Rectal smooth muscle tissue (tissue), 1 donor: Measurements from ENCODE around the gene TUBE1.

Experiments
- H3K27ac ChIP-seq: one replicate; pipeline ENCODE4 v1.7.0; 2013; ENCODE audit warnings: low read depth, low read length, inconsistent platforms
- H3K27me3 ChIP-seq: one replicate; pipeline ENCODE4 v1.7.0; 2013; ENCODE audit warnings: low read length; ENCODE audit not compliant: control insufficient read depth, insufficient read depth
- H3K36me3 ChIP-seq: one replicate; pipeline ENCODE4 v1.7.0; 2013; ENCODE audit warnings: low read length; ENCODE audit not compliant: control insufficient read depth, insufficient read depth
- H3K4me1 ChIP-seq: one replicate; pipeline ENCODE4 v1.7.0; 2013; ENCODE audit warnings: low read length; ENCODE audit not compliant: control insufficient read depth, insufficient read depth
- H3K4me3 ChIP-seq: one replicate; pipeline ENCODE4 v1.7.0; 2013; ENCODE audit warnings: low read length
- H3K9ac ChIP-seq: one replicate; pipeline ENCODE4 v1.7.0; 2013; ENCODE audit warnings: low read length

TUBE1 gene

DNA sequence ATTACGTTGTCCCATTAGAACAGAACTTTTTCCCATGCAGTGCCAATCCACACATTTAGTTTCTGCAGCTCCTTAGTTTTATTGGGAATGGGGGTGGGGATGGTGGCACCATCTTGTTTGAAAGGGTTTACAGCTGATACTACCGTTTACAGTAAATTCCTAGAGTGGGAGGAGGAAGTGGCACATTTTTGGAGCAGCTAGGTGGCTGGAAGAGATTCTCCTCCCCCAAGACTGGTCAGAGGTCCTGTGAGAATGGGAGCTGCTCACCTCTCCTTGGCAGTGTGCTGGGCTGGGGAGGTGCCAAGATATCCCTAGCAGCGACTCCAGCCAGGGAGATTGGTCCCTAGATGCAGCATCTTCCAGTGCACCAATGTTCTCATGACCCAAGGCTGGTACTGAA is 45.7 kb downstream of the TUBE1 start:
- no peak overlapping the region for H3K27ac ChIP-seq
- no peak overlapping the region for H3K4me3 ChIP-seq

DNA sequence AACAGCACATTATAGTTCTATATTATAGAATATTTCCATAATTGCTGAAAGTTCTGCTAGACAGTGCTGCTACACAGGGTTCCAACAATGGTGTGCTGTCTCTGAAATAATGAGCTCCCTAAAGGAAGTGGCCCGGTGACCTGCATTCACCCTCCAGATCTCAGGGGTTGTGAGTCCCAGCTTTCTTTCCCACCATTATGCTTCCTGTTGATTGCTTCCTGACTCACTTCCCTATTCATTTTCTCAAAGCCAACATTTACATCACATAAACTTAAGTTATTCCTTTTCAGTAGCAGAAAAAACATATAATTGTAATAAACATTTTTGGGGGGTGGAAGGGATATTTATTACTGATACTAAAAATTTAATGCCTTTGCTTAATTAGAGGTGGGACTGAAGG is 46.3 kb downstream of the TUBE1 start:
- Histone ChIP-seq H3K9ac (no peak overlapping the region), H3K4me1 (peaks cover 15% of the 10 kb centered on the region), H3K27ac (no peak overlapping the region), H3K27me3 (peaks cover 2% of the 10 kb centered on the region), H3K36me3 (no peaks in the 10 kb centered on the region), H3K4me3 (no peak overlapping the region)

More for the DNA sequence above, 45.7 kb downstream of the TUBE1 start:
- Histone ChIP-seq H3K27me3 (peaks cover 2% of the 10 kb centered on the region), H3K4me1 (peaks cover 15% of the 10 kb centered on the region), H3K36me3 (no peaks in the 10 kb centered on the region), H3K9ac (no peak overlapping the region)

DNA sequence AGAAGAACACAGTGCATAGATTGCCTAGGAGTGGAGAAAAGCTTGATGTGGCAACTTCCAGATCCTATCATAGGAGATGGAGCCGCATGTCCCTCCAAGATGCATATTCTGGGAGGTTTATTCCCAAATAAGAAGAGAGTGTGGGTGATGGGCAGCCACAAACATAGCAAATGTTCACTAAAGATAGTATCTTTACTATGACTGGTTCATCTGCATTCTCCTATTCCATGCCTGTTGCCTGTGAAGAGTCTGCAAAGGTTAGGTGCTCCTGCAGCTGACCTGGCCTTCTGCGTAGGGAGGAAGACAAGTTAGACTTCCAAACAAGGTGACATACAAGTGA is 47.9 kb downstream of the TUBE1 start:
- Histone ChIP-seq H3K4me3 (no peak overlapping the region), H3K9ac (no peak overlapping the region), H3K27me3 (peaks cover 2% of the 10 kb centered on the region), H3K36me3 (no peaks in the 10 kb centered on the region), H3K27ac (no peak overlapping the region), H3K4me1 (peaks cover 11% of the 10 kb centered on the region)

DNA sequence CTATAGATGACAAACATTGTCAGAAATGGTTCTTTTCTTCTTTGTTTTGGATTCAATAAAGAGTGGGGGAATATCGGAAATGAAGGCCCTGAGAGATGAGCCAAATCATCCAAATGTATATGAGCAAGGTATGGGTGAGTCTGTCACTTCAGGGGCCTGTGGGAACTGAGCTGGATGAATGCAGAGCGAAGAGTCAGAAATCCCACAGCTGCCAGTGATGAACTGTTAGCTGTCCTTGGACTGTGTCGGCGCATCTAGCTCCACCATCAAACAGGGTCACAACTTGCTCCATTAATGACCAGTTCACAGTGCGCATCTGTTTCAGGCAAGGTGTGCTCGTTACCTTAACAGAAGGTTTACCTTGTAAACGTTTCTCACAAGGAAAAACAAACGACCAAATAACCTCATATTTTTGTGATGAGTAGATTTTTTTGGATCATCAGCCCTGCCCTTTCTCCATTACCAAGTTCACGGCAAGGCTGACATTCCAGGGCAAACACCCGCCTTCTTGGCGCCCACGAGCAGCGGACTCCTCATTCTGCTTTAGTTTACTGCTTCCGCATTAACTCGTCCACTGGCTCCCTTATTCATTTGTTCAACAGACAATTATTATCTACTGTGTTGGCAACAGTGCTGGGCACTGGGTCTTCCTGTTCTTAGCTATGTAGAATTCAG is 48.4 kb downstream of the TUBE1 start:
- H3K27ac ChIP-seq: no peak overlapping the region
- no peak overlapping the region for H3K4me3 ChIP-seq
- H3K36me3 ChIP-seq: no peaks in the 10 kb centered on the region
- no peak overlapping the region for H3K9ac ChIP-seq
- peaks cover 2% of the 10 kb centered on the region for H3K27me3 ChIP-seq
- H3K4me1 ChIP-seq: peaks cover 6% of the 10 kb centered on the region

DNA sequence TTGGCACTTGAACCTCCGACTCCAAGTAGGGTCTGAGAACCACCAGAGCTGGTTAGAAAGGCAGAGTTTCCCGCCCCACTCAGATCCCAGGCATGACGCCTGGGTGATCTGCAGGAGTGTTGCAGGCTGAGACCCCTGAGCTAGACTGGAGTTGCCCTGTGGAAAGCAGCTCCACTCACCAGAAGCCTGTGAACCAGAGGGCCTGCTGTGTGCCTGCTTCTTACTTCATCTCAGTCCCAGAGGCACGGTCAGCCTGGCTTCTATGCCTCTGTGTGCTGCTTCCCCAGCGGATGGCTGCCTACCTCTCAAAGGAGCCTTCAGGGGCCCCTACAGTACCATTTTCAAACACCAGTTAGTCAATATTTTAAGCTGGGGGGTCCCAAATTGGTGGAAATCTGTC is 49.0 kb downstream of the TUBE1 start:
- Histone ChIP-seq H3K27ac (no peak overlapping the region), H3K27me3 (peaks cover 2% of the 10 kb centered on the region), H3K4me3 (no peak overlapping the region), H3K4me1 (peaks cover 5% of the 10 kb centered on the region), H3K9ac (no peak overlapping the region), H3K36me3 (no peaks in the 10 kb centered on the region)

DNA sequence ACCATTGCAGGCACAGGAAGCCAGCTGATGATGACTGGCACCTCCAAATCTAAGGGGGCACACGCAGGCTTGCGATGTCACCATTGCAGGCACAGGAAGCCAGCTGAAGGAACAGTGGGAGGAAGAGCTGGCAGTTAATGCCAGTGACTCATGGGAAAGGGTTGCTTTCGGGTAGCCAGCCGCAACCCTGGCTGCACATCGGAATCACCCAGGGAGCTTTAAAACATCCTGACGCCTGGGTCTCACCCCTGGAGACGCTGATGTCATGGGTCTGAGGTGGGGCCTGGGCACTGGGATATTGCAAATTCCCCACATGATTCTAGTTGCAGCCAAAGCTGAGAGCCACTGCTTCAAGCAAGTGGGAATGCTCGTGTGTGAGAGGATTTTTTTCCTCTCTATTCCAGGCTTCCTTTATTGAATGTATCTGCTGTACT is 49.5 kb downstream of the TUBE1 start:
- Histone ChIP-seq H3K36me3 (no peaks in the 10 kb centered on the region), H3K4me1 (peaks cover 5% of the 10 kb centered on the region), H3K9ac (no peak overlapping the region), H3K27me3 (peaks cover 2% of the 10 kb centered on the region), H3K4me3 (no peak overlapping the region), H3K27ac (no peak overlapping the region)

DNA sequence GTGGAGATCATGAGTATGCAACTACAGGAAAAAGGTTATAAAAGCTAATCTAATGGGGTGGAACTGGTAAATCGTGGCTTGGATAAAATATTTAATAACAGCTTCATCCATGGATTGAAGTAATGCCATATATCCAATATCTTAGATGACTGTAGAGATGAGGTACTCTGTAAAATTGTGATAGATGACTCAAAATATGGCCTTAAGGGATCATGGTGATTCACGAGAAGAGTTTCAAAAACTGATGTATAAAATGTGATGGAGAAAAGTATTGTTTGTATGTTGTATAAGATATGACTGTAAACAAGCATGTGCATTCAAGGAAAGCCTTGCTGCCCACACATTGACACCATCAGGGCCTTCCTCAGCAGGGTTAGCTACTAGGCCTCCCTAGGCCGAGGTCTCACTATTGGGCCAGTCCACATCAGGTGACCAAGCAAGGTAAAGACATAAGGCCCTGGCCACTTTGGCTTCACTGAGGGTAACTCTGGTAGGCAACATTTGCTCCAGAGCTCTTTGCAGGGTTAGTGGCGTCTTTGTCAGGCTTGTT is 51.1 kb downstream of the TUBE1 start:
- H3K4me3 ChIP-seq: no peak overlapping the region
- no peaks in the 10 kb centered on the region for H3K36me3 ChIP-seq
- peaks cover 5% of the 10 kb centered on the region for H3K4me1 ChIP-seq
- no peak overlapping the region for H3K9ac ChIP-seq
- peak overlapping the region; percentile 40 for H3K27ac ChIP-seq
- peaks cover 2% of the 10 kb centered on the region for H3K27me3 ChIP-seq

DNA sequence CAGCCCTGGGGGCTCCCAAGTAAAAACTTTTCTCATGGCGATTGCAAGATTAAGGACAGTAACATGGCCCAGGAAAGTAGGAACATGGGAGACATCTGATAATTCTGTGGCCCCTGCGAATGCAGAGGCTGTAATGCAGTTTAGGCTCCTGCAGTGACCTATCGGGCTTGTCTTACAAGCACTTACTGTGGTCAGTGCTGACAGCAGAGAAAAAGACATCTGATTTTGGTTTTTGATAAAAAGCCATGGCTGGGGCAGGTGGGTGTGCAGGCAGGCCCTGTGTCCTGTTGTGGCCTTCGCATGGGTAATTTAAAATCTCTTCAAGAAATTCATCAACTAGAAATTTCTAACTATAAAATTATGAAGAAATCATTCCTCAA is 52.7 kb downstream of the TUBE1 start:
- H3K36me3 ChIP-seq: no peaks in the 10 kb centered on the region
- no peak overlapping the region for H3K9ac ChIP-seq
- no peak overlapping the region for H3K27ac ChIP-seq
- peaks cover 5% of the 10 kb centered on the region for H3K4me1 ChIP-seq
- H3K4me3 ChIP-seq: no peak overlapping the region
- H3K27me3 ChIP-seq: peaks cover 2% of the 10 kb centered on the region

DNA sequence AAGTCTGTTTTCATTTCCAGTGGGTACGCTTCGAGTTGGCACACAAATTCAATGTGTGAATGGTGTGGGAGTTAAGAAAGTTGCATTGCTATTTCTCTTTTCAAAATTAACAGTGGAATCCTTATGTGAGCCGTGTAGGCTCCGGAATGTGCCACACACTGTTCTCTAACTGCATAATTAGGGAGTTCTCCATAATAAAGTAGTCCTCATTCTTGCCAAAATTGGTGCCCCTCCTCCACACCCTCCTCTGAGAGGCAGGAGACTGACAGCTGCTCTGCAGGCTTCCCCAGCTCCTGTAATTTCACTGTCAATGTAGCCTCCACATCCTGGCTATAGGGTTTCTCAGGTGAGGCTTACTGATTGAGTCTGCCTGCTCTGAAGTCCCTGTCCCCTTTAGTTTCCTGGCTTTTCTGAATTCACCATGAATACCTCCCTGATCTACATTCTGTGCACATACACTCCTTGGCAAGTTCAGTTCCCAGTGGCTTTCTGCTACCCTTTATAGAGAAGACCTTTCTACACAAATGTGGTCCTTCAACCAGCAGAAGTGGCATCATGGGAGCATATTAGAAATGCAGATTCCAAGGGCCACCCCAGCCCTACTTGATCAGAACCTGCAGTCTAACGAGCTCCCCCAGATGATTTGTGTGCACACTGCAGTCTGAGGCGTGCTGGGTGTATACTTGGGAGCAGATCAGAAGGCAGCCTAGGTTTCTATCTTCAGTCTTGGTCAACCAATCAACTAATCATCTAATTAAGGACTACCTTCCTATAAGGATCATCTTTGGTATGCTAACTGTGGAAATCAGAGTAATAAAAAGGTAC is 53.3 kb downstream of the TUBE1 start:
- peaks cover 2% of the 10 kb centered on the region for H3K27me3 ChIP-seq
- H3K4me3 ChIP-seq: no peak overlapping the region
- peaks cover 5% of the 10 kb centered on the region for H3K4me1 ChIP-seq
- no peak overlapping the region for H3K27ac ChIP-seq
- no peak overlapping the region for H3K9ac ChIP-seq
- no peaks in the 10 kb centered on the region for H3K36me3 ChIP-seq

DNA sequence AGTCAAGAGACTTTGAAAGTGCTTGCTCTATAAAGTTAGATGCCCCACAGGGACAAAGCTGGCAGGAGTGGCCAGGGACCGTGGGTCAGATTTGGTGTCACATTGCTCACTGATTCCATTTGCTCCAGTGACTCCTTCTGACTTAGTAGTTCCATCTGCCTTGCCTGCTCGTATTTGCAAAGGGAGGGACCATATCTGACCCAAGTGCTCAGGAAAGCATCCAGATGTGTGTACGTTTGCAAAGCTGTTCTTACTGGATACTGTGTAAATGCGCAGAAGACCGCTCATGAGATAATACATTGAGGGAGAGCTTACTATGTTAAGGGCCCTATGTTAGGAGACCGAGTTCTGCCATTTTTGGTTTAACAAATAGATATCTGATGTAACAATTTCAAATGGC is 54.6 kb downstream of the TUBE1 start:
- no peak overlapping the region for H3K4me3 ChIP-seq
- no peak overlapping the region for H3K27ac ChIP-seq
- H3K36me3 ChIP-seq: no peaks in the 10 kb centered on the region
- H3K9ac ChIP-seq: no peak overlapping the region
- no peaks in the 10 kb centered on the region for H3K27me3 ChIP-seq
- H3K4me1 ChIP-seq: peaks cover 2% of the 10 kb centered on the region

DNA sequence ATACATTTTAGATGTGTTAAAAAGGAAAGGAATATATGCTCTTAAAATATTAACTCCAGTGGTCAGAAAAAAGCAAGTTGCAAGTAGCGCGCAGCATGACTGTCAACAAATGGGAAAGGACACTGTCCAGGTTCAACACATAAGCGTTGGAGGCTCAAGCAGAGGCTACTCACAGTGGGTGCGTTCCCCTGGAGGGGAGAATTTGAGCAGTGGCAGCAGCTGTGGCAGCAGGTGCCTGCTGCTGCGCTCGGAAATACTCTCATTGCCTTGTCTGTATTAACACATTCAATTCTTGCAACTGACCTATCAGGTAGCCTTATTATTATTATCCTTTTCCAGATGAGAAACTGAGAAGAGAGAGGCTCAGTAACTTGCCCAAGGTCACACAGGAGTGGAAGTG is 55.3 kb downstream of the TUBE1 start:
- Histone ChIP-seq H3K27ac (no peak overlapping the region), H3K27me3 (no peaks in the 10 kb centered on the region), H3K4me3 (no peak overlapping the region), H3K4me1 (peaks cover 2% of the 10 kb centered on the region), H3K9ac (no peak overlapping the region), H3K36me3 (no peaks in the 10 kb centered on the region)

DNA sequence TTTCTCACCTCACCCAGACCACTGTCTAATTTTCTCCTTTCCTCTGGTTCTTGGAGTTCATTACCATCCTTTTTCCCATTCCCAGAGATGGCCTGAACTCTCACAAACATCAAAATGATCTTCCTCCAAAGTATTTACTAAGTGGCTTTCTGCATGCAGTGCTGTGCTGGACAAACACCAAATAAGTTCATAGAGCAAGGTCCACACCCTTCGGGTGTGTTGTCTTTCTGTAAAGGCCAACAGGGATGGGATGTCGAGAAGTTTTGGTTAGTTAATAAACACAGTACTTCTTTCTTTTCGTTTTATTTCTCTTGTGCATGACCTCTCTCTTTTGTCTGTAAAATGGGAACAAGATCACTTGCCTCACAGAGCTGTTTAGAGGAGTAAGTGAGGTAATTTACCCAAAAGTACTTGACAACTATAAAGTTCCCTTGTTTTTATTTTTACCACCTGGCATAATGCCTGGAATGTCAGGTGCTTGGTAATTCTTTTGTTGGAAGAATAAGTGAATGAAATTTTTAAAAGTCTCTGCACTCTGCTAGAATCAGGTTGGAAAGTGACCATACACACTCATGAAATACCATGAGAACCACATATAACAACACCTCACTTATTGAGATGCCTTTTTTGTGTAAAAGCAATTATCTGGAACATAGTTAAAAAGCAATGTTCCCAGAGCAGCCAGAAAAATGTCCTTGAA is 56.2 kb downstream of the TUBE1 start:
- Histone ChIP-seq H3K4me3 (no peak overlapping the region), H3K36me3 (no peaks in the 10 kb centered on the region), H3K9ac (no peak overlapping the region), H3K4me1 (peaks cover 2% of the 10 kb centered on the region), H3K27me3 (no peaks in the 10 kb centered on the region), H3K27ac (peak overlapping the region; percentile 14)
